Activated naive CD4-positive, alpha-beta T cell treated with anti-CD3 and anti-CD28 coated beads, Interleukin-2, amount 50 U/mL, for 16 hours (primary cell): Measurements from ENCODE around the gene TNIK.

Experiments
- DNase-seq: peaks from one replicate; pipeline ENCODE4 v3.0.0-alpha.2; 2020

TNIK gene

GRCh38 chr3:171115667-171116066, 344.5 kb downstream of the TNIK start:
- DNase-seq: no peak

DNA sequence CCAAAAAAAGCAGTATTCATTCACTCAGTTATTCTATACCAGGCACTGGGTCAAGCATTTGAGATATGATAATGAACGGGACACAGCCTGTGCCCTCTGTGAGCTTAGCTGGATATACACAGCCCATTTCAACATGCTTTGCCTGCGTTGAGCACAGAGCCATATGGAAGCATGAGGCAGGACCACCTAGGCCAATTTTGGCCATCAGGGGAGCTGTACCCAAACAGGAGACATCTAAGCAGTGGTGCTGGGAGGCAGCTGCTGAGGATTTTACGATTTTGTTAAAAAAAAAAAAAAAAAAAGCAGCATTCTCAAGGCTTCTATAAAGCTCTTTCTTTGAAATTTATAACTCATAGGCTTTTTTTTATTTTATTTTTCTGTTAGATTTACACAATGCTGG, 346.5 kb downstream of the TNIK start:
- DNase-seq: no peak

GRCh38 chr3:171110715-171111114, 349.5 kb downstream of the TNIK start:
- DNase-seq: no peak

- DNase-seq: no peak
These were observed 352.1 kb downstream of the TNIK start for GRCh38 chr3:171108066-171108465.

DNA sequence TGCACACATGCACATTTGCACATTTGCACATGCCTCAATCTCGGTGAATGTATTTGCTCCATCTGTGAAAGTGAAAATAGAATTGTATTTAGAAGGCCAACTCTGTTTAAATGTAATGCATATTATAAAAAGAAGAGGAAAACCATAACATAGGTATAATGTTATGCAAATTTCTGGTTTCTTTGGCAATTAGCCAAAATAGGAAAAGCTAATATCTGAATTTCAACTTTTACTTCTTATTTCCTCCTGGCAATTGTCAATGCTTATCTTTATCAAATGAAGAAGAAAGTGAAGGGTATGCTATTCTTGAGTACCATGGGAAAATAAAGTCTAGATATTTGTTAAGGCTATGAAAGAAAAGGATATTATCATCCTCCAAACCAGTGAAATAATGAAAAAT, 357.0 kb downstream of the TNIK start:
- no peak for DNase-seq

- no peak for DNase-seq
These were observed 358.1 kb downstream of the TNIK start for GRCh38 chr3:171101982-171102641.

DNA sequence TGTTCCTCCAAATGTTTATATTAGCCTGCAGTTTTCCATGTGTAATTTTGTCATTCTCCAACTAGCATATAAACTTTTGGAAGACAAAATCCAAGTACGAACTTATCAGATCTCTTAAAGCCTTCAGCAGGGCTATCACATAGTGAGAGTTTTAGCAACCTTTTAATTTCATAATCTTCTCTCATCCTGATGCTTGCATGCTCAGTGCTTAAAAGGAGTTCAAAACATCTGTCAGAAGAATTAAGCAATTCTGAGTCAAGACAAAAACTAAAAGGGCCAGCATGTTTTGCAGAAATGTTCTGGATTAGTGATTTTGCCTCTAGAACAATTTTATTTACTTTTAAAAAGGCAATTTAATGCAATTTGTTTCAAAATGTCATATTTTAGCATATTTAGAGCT, 360.3 kb downstream of the TNIK start:
- no peak for DNase-seq

DNA sequence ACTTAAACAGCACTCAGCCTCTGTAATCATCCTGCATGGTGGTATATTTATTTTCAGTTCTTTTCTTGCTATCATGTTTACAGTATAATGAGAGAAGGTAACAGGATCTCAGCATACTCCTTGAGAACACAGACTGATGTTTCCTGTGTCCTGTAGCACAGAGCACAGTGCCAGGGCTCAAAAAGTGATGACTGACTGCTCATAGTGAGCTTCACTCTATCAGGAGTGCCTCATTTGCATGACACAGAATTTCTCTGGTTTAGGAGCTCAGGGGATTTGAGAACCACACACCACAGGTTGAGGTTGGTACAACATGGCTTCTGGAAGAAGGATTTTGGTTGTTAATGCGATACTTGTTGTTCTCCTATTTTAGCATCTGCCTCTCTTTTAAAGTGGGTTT, 365.1 kb downstream of the TNIK start:
- no peak for DNase-seq

DNA sequence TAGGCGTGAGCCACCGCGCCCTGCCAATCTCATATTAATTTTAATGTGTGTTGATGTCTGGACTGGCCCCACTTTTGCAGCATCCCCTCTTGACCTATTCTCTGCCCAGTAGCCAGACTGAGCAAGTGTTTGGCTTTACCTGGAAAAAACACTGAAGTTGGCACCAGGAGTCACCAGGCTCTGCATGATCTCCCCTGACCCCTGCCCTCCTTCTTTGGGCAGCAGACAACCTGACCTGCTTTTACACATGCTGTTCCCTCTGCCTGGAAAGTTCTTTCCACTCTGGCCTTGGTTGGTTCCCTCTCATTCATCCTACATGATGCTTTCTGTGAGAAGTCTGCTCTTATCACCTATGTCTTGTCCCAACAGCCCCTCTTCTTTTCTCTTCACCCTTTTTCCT, 365.8 kb downstream of the TNIK start:
- DNase-seq: no peak

- DNase-seq: no peak
These were observed 366.7 kb downstream of the TNIK start for GRCh38 chr3:171093462-171093861.

DNA sequence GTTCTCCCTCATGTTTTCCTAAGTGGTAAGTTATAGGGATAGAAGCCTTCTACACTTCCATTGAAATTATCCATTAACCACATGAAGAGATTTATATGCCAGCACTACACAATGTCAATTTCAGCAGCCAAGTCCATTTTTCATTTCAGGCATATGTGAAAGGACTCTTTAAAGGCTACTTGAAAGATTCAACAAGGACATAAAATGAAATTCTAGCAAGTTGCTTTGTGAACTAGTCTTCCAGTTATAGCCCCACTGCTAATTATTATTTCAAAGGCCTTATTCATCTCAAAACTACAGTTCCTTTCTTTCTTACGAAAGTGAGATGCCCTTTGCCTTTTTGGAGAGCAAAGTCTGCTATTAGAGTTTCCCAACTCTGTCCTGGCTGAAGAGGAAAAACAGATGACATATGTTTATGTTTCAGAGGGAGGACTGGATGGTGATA, 367.7 kb downstream of the TNIK start:
- DNase-seq: no peak

DNA sequence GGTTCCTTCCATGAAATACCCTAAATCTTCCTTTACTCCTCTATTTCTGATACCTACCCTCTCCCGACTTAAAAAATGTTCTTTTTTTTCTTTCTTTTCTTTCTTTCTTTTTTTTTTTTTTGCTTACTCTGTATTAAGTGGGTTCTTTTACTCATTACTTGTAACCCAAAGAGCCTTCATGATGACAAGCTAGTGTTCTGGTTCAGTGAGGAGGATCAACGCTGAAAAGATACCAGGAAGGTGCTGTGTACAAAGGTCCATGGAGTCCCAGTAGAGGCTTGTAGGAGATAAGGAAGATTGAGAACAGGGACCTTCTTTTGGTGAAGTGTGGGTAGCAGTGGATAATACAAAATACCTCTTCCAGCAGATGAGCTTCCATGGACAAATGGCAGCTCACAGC, 369.9 kb downstream of the TNIK start:
- DNase-seq: no peak

DNA sequence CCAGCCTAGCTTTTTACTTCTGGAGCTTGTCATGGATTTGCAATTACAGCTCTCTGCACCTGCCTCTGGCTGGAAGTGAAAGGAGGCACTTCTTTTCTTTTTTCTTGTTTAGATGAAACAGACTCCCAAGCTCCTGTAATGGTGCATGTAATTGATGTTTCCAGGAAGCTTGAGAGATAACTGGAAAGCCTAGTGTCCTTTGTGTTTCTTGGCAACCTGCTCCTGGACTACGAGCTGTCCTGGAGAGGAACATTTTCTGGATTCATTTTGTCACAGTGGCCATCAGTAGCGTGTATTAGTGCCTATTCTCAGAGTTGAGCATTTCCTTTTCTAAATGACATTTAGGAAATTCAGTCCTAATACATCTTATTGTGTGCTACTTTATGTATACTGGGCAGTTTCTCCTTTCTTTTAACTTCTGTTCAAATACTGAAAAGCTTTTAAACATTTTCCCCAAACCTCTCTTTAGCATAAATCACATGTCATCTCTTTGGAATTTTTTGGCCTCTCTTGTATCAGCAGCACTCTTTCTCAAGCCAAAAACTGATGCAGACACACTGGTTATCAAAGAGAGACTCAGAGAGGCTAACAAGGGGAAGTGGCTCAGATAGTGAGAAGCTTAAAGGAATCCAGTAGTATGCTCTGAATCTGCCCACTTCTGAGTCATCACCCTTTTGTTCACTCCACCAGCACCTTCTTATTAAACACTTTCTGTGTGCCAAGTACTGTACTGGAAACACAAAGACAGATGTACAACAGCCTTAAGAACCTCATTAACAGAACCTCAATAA, 371.0 kb downstream of the TNIK start:
- DNase-seq: no peak

DNA sequence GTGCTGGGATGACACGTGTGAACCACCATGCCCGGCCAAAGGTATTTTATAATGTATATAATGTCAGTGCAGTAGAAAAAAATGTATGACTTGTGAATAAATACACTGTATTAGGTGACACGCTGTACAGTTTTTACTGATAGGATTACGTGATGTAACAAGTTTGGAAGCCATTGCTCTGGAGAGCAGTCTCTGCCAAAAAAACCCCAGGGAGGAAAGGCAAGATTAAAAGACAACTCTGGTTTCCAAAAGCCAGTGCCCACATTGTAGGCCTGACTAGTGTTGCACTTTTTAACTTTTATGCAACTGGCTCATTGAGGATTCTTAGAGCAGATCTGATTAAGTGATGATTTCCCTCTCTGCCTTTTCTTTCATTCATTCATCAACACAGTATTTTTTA, 371.7 kb downstream of the TNIK start:
- DNase-seq: no peak

- no peak for DNase-seq
These were observed 373.3 kb downstream of the TNIK start for GRCh38 chr3:171086914-171087313.

DNA sequence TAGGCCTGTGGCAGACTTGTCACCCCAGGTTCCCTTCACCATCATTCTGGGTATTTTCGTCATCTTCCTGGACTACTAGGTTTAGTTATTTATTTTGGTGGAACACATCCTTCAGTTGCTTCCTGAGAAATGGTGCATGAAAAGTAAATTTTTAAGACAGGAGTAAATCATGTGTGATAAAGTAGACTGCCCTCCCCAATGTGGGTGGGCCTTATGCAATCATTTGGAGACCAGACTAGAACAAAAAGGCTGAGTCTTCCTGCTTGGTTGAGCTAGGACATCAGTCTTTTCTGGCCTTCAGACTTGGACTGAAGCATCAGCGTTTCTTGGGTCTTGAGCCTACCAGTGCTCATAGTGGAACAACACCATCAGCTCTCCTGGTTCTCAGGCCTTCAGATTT, 382.9 kb downstream of the TNIK start:
- no peak for DNase-seq

GRCh38 chr3:171072432-171072831, 387.8 kb downstream of the TNIK start:
- DNase-seq: no peak

DNA sequence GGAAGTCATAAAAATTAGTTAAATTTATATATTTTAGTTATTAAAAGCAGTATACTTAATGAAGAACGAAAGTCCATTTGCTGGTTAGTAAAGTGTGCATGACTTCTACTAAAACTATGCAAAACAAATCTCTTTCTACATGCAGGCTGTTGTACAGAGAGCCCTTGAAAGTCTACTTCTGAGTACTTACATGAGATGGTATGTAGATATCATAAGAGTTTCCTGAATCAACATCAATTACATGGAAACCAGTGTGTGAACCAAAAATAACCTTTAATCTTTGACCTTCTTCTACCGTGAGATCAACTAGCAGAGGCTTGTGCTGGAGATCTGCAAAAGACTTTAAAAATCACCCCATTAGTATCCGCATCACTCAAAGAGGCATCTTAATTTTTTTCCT, 391.5 kb downstream of the TNIK start:
- DNase-seq: no peak

- DNase-seq: no peak
These were observed 394.0 kb downstream of the TNIK start for GRCh38 chr3:171066206-171066605.

DNA sequence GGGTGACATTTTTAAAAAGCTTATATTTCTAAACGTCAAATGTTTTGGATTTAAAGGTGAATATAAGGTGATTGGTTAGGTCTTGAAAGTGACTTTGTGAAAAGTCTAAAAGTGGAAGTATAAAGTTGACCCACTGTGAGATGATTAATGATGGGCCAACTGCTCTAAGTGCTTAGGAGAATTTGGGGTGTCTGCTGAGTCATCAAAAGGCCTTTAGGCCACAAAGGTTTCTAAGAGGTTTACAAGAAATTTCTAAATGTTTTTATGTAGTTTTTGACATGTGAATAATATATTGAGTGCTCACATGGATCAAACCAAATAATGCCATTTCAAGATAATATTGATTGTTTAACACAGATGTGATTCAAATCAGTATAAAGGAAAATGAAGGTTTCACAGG, 394.5 kb downstream of the TNIK start:
- DNase-seq: no peak

GRCh38 chr3:171064461-171064860, 395.7 kb downstream of the TNIK start:
- DNase-seq: no peak

GRCh38 chr3:171061749-171062148, 398.5 kb downstream of the TNIK start:
- no peak for DNase-seq

DNA sequence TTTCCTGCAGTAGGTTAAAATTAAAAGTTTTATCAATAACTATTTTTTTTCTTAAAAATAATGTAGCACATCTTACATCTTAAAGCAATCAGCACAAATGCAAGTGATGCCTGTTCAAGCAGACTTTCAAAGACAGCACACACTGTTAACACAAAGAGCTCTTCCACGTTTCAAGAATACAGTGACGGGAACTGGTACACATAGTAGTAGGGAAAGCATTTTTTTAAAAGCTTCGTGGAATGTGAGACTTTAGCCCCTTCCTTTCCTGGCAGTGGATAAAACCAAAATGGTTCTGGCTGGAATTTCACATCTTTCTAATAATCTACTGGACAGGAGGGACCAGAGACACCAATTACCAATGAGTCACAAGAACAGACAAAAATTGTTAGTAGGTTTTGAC, 400.2 kb downstream of the TNIK start:
- no peak for DNase-seq

DNA sequence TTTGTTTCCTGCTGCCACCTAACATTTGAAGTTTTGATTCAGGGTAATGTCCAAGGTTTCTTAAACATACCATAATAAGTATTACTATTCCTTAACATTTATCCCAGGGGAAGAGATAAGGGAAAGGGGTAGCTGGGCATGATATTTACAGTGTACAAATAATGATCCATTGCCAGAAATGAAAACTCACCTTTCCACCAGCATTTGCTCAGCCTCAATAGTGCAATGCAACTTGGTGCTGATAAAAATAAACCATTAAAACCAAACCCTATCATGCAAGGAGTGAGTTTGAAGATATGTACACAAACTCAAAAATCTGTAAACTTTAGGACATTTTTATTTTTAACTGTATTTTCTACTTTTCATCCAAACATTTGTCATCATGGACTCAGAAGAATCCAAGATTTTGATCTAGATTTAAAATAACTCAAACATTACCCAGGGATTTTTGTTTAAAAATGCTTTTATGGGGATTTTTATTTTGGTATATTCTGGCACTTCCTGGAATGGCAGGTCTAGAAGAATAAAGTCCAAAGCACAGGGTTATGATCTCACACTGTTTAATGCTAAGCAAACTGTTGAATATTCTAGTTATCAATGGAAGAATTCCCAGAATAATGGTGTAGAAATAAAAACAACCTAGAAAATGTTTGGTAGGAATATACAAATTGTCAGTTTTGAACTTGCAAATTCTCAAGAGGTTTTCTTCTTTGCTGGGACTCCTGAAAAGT, 401.2 kb downstream of the TNIK start:
- no peak for DNase-seq
